Liver (tissue), 3 donors: ENCODE measurements around the gene SATB2.

Source experiments
- FOXA1 ChIP-seq: IDR thresholded peaks from 2 replicates; pipeline ENCODE4 v1.6.1; 2016; ENCODE audit warnings: antibody characterized with exemption
- GABPA ChIP-seq, 2 donors: IDR thresholded peaks in 1 of 2; conservative IDR thresholded peaks in 1 of 2; 2 replicates each; pipeline ENCODE4 v1.6.1; 2016; ENCODE audit warnings: antibody characterized with exemption in 2 of 2, mild to moderate bottlenecking in 1 of 2, moderate library complexity in 1 of 2
- SP1 ChIP-seq: IDR thresholded peaks from 2 replicates; pipeline ENCODE4 v1.6.1; 2018; ENCODE audit warnings: antibody characterized with exemption, mild to moderate bottlenecking
- TAF1 ChIP-seq: conservative IDR thresholded peaks from 2 replicates; pipeline ENCODE4 v1.6.1; 2016; ENCODE audit warnings: antibody characterized with exemption, mild to moderate bottlenecking
- TF ChIP-seq, protein P1 (sequence below): fragments of 150-350 bp; IDR thresholded peaks from 2 replicates; pipeline ENCODE4 v1.5.1; 2017; ENCODE audit warnings: improper control_type of control experiment, low read depth, low read length; ENCODE audit not compliant: missing input control
- TF ChIP-seq, protein P2 (sequence below): IDR thresholded peaks from 2 replicates; pipeline ENCODE4 v1.6.1; 2016; ENCODE audit warnings: antibody characterized with exemption
- donor health status: healthy.
- donor health status: healthy.

GRCh38 chr2:199309973-199310372 lies 147.8 kb downstream of the SATB2 start:
- TF ChIP-seq GABPA (IDR thresholded peaks at IDR 0.05 in 1 of 2, conservative IDR thresholded peaks at IDR 0.05 in 1 of 2) (no peak), FOXA1 (no peak), TAF1 (no peak), SP1 (no peak)
- TF ChIP-seq, protein P1, sequence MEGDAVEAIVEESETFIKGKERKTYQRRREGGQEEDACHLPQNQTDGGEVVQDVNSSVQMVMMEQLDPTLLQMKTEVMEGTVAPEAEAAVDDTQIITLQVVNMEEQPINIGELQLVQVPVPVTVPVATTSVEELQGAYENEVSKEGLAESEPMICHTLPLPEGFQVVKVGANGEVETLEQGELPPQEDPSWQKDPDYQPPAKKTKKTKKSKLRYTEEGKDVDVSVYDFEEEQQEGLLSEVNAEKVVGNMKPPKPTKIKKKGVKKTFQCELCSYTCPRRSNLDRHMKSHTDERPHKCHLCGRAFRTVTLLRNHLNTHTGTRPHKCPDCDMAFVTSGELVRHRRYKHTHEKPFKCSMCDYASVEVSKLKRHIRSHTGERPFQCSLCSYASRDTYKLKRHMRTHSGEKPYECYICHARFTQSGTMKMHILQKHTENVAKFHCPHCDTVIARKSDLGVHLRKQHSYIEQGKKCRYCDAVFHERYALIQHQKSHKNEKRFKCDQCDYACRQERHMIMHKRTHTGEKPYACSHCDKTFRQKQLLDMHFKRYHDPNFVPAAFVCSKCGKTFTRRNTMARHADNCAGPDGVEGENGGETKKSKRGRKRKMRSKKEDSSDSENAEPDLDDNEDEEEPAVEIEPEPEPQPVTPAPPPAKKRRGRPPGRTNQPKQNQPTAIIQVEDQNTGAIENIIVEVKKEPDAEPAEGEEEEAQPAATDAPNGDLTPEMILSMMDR = no peak
- TF ChIP-seq, protein P2, sequence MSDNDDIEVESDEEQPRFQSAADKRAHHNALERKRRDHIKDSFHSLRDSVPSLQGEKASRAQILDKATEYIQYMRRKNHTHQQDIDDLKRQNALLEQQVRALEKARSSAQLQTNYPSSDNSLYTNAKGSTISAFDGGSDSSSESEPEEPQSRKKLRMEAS = no peak
